K562 (cell line): Measurements from ENCODE around the gene MAP3K13. TPM values are rescaled to one million over a fixed set of nuclear protein-coding genes. Genes with fewer than 3 reads are reported as not detected.

Source experiments
- ATF4 ChIP-seq: fragments of 450-650 bp; formaldehyde crosslinking; IDR thresholded peaks from 2 replicates; pipeline ENCODE4 v1.4.0; 2022; ENCODE audit warnings: mild to moderate bottlenecking, moderate library complexity
- DMBX1 ChIP-seq: fragments of 250-450 bp; sonication (Bioruptor Pico); IDR thresholded peaks from 2 replicates; pipeline ENCODE4 v1.8.0; 2022; ENCODE audit warnings: inconsistent platforms, mild to moderate bottlenecking, moderate library complexity, borderline replicate concordance
- ERF ChIP-seq: fragments of 450-650 bp; formaldehyde crosslinking; IDR thresholded peaks from 2 replicates; pipeline ENCODE4 v1.4.0; 2020; ENCODE audit warnings: mild to moderate bottlenecking, mixed read lengths
- ETS1 ChIP-seq: conservative IDR thresholded peaks from 2 replicates; pipeline ENCODE4 v1.6.1; 2011; ENCODE audit warnings: low read depth, mild to moderate bottlenecking, low read length; ENCODE audit not compliant: control insufficient read depth
- FOXP1 ChIP-seq: sonication (generic); formaldehyde crosslinking; IDR thresholded peaks from 2 replicates; pipeline ENCODE4 v1.8.0; 2022; ENCODE audit warnings: mild to moderate bottlenecking, missing genetic modification reagents
- HES1 ChIP-seq: fragments of 450-650 bp; IDR thresholded peaks from 2 replicates; pipeline ENCODE4 v1.6.1; 2016; ENCODE audit warnings: low read depth, mild to moderate bottlenecking, moderate library complexity
- HNRNPL ChIP-seq: fragments of 200-400 bp; formaldehyde crosslinking; IDR thresholded peaks from 2 replicates; pipeline ENCODE4 v1.6.1; 2017; ENCODE audit warnings: low read depth, mild to moderate bottlenecking, low read length
- ILF3 ChIP-seq: fragments of 450-650 bp; IDR thresholded peaks from 2 replicates; pipeline ENCODE4 v1.6.1; 2018; ENCODE audit warnings: antibody characterized with exemption, mild to moderate bottlenecking, moderate library complexity, borderline replicate concordance
- KDM1A ChIP-seq, 2 experiments: fragments of 450-650 bp; IDR thresholded peaks; 2 replicates each; pipeline ENCODE4 v1.6.1; 2016; ENCODE audit warnings: mild to moderate bottlenecking in 2 of 2
- KDM4B ChIP-seq, 2 experiments: fragments of 450-650 bp in 1 of 2; sonication (generic) in 1 of 2; IDR thresholded peaks; 2 replicates each; pipeline ENCODE4 v1.6.1; 2016 to 2017; ENCODE audit warnings: borderline replicate concordance in 2 of 2, antibody characterized with exemption in 1 of 2, low read depth in 1 of 2, mild to moderate bottlenecking in 1 of 2
- MCM5 ChIP-seq: fragments of 450-650 bp; IDR thresholded peaks from 2 replicates; pipeline ENCODE4 v1.6.1; 2016; ENCODE audit warnings: low read depth
- MIER1 ChIP-seq: fragments of 450-650 bp; IDR thresholded peaks from 2 replicates; pipeline ENCODE4 v1.6.1; 2016; ENCODE audit warnings: antibody characterized with exemption, mild to moderate bottlenecking, low read depth
- NFE2 ChIP-seq: IDR thresholded peaks from 2 replicates; pipeline ENCODE4 v1.6.1; 2014; ENCODE audit warnings: antibody characterized with exemption, low read depth
- NR2F6 ChIP-seq: fragments of 450-650 bp; formaldehyde crosslinking; IDR thresholded peaks from 2 replicates; pipeline ENCODE4 v1.4.0; 2020; ENCODE audit warnings: mild to moderate bottlenecking
- OTX1 ChIP-seq: fragments of 450-650 bp; formaldehyde crosslinking; IDR thresholded peaks from 2 replicates; pipeline ENCODE4 v1.4.0; 2022; ENCODE audit warnings: mild to moderate bottlenecking
- PHB ChIP-seq: fragments of 250-450 bp; sonication (Bioruptor Pico); IDR thresholded peaks from 2 replicates; pipeline ENCODE4 v1.5.0; 2021
- POLR2AphosphoS5 ChIP-seq: IDR thresholded peaks from 2 replicates; pipeline ENCODE4 v1.6.1; 2011; ENCODE audit warnings: mild to moderate bottlenecking, low read depth, low read length, moderate library complexity; ENCODE audit not compliant: control insufficient read depth, insufficient read depth
- PRPF4 ChIP-seq: fragments of 200-400 bp; formaldehyde crosslinking; IDR thresholded peaks from one replicate; pipeline ENCODE4 v1.6.1; 2017; ENCODE audit warnings: low read length, low read depth, mild to moderate bottlenecking; ENCODE audit not compliant: insufficient read depth, poor library complexity, severe bottlenecking
- RHOXF2B ChIP-seq: fragments of 250-450 bp; sonication (Bioruptor Pico); conservative IDR thresholded peaks from 2 replicates; pipeline ENCODE4 v1.5.1; 2021
- SAFB2 ChIP-seq: fragments of 200-400 bp; formaldehyde crosslinking; IDR thresholded peaks from 2 replicates; pipeline ENCODE4 v1.6.1; 2018; ENCODE audit warnings: borderline replicate concordance, low read length, low read depth, moderate library complexity; ENCODE audit not compliant: severe bottlenecking
- TAF9B ChIP-seq: fragments of 450-650 bp; IDR thresholded peaks from 2 replicates; pipeline ENCODE4 v1.6.1; 2018; ENCODE audit warnings: mild to moderate bottlenecking; ENCODE audit not compliant: partially characterized antibody
- TFAM ChIP-seq: fragments of 250-450 bp; sonication (Bioruptor Pico); conservative IDR thresholded peaks from 2 replicates; pipeline ENCODE4 v1.5.0; 2021; ENCODE audit warnings: mild to moderate bottlenecking, moderate library complexity
- ZBTB1 ChIP-seq: sonication (generic); formaldehyde crosslinking; IDR thresholded peaks from 2 replicates; pipeline ENCODE4 v1.8.1; 2023; ENCODE audit warnings: missing genetic modification reagents, low read depth, mild to moderate bottlenecking, borderline replicate concordance
- ZFP30 ChIP-seq: fragments of 250-450 bp; sonication (Bioruptor Pico); IDR thresholded peaks from 2 replicates; pipeline ENCODE4 v1.8.0; 2022; ENCODE audit warnings: moderate library complexity, mild to moderate bottlenecking, inconsistent platforms, borderline replicate concordance
- ZNF24 ChIP-seq: fragments of 450-650 bp; IDR thresholded peaks from 2 replicates; pipeline ENCODE4 v1.6.1; 2016
- ZNF253 ChIP-seq: fragments of 250-450 bp; sonication (Bioruptor Pico); conservative IDR thresholded peaks from 2 replicates; pipeline ENCODE4 v1.6.1; 2021; ENCODE audit warnings: mild to moderate bottlenecking
- ZNF561 ChIP-seq: fragments of 450-650 bp; formaldehyde crosslinking; conservative IDR thresholded peaks from 2 replicates; pipeline ENCODE4 v1.4.0; 2020; ENCODE audit warnings: mild to moderate bottlenecking, moderate library complexity
- polyA plus RNA-seq, 8 experiments: library from polyadenylated mRNA; depleted of rRNA in 4 of 8; stranded (reverse) in 5 of 8; unstranded in 3 of 8; fragments of >200 nt; fragmentation: Nextera tagmentation in 2 of 8; fragmentation: Illumina TruSeq in 1 of 8; extraction: Ambion mirVana in 2 of 8; extraction: Trizol in 1 of 8; gene quantifications; 2 replicates each; pipeline versions ENCODE4 v1.2.1 to v1.2.3, GENCODE V29; 2011 to 2014; ENCODE audit warnings: inconsistent platforms in 1 of 8, missing spikeins in 1 of 8
- total RNA-seq, 7 experiments: library from RNA; depleted of rRNA in 6 of 7; stranded (reverse); fragments of >200 nt in 6 of 7; fragmentation: Illumina TruSeq in 2 of 7; extraction: Trizol in 2 of 7; gene quantifications; 2 replicates each; pipeline versions ENCODE4 v1.2.1 to v1.2.3, GENCODE V29; 2011 to 2021; ENCODE audit warnings: low replicate concordance in 1 of 7

The MAP3K13 gene
- total and polyA plus RNA-seq, 9 of the 15 experiments (the other 6 are each of a cell fraction or from before 2014, with no cell fraction given): 0.04 to 0.32 (median 0.15) TPM; not detected in 2

GRCh38 chr3:185362850-185363661, at the start of gene MAP3K13 (continued):
- no peak for TF ChIP-seq HES1
- TF ChIP-seq NR2F6 (CRISPR knock-in tag): no peak
- no peak for TF ChIP-seq NFE2
- no peak for TF ChIP-seq TFAM (CRISPR knock-in tag)
- no peak for TF ChIP-seq HNRNPL
- no peak for TF ChIP-seq DMBX1
- no peak for TF ChIP-seq ZFP30
- TF ChIP-seq PRPF4: no peak
- no peak for TF ChIP-seq RHOXF2B
- TF ChIP-seq ERF (CRISPR knock-in tag): no peak
- no peak for TF ChIP-seq MCM5
- TF ChIP-seq SAFB2: no peak
- no peak for TF ChIP-seq ZNF253 (CRISPR knock-in tag)
- no peak for TF ChIP-seq FOXP1 (CRISPR knock-in tag)
- TF ChIP-seq ZNF24: no peak
- TF ChIP-seq ZNF561 (CRISPR knock-in tag): no peak
- no peak for TF ChIP-seq KDM4B (IDR thresholded peaks at IDR 0.05; ENCODE audit: borderline replicate concordance in 2 of 2, low read depth in 1 of 2)
- no peak for TF ChIP-seq PHB (CRISPR knock-in tag)
- no peak for TF ChIP-seq OTX1 (CRISPR knock-in tag)
- no peak for TF ChIP-seq POLR2AphosphoS5
- TF ChIP-seq ILF3: no peak
- TF ChIP-seq TAF9B: no peak
- no peak for TF ChIP-seq ATF4 (CRISPR knock-in tag)
- peak; percentile 49 to 53; a peak in 2 of 4 replicates for TF ChIP-seq KDM1A (IDR thresholded peaks at IDR 0.05)
- no peak for TF ChIP-seq MIER1
- no peak for TF ChIP-seq ZBTB1 (CRISPR knock-in tag)
- no peak for TF ChIP-seq ETS1
